ENCODE measurements around the gene KIAA1958.
"Not testable (repeated sequence)": the region's sequence is repeated elsewhere in the genome, so short reads cannot be mapped to it uniquely, and the experiment has no call there.

KIAA1958 gene

GRCh38 chr9:112505086-112505485, 18.5 kb downstream of the KIAA1958 start:
- H3K36me3 ChIP-seq = no peaks in the 10 kb centered on the region
- H3K4me3 ChIP-seq = no peak overlapping the region
- intact Hi-C loops (cut with DNase I; ENCODE audit: low total_unique reads) = no loop called here
- no peak for DNase-seq
- TF ChIP-seq CTCF (IDR thresholded peaks at IDR 0.05) = no peak
- H3K4me1 ChIP-seq = peaks cover 0 to 12% (median 5%) of the 10 kb centered on the region in 4 donors
- no peaks in the 10 kb centered on the region for H3K9me3 ChIP-seq
- H3K27me3 ChIP-seq = no peaks in the 10 kb centered on the region
- no peak overlapping the region for H3K27ac ChIP-seq

GRCh38 chr9:112505607-112506006, 19.0 kb downstream of the KIAA1958 start:
- H3K36me3 ChIP-seq = no peaks in the 10 kb centered on the region
- no peaks in the 10 kb centered on the region for H3K9me3 ChIP-seq
- H3K4me3 ChIP-seq = no peak overlapping the region
- peaks cover 0 to 16% (median 4%) of the 10 kb centered on the region in 4 donors for H3K4me1 ChIP-seq
- no peak for DNase-seq
- no peaks in the 10 kb centered on the region for H3K27me3 ChIP-seq
- intact Hi-C loops (cut with DNase I; ENCODE audit: low total_unique reads) = no loop called here
- TF ChIP-seq CTCF (IDR thresholded peaks at IDR 0.05) = no peak
- H3K27ac ChIP-seq = no peak overlapping the region

GRCh38 chr9:112506571-112506970, 19.9 kb downstream of the KIAA1958 start:
- Histone ChIP-seq H3K4me1 (peaks cover 0 to 20% (median 3%) of the 10 kb centered on the region in 4 donors), H3K4me3 (no peak overlapping the region), H3K27me3 (no peaks in the 10 kb centered on the region), H3K36me3 (no peaks in the 10 kb centered on the region), H3K9me3 (no peaks in the 10 kb centered on the region), H3K27ac (no peak overlapping the region)
- intact Hi-C loops (cut with DNase I; ENCODE audit: low total_unique reads) = no loop called here
- DNase-seq = no peak
- TF ChIP-seq CTCF (IDR thresholded peaks at IDR 0.05) = no peak

GRCh38 chr9:112507001-112507680, 20.5 kb downstream of the KIAA1958 start:
- H3K27ac ChIP-seq = no peak overlapping the region
- no peaks in the 10 kb centered on the region for H3K9me3 ChIP-seq
- H3K4me3 ChIP-seq = no peak overlapping the region
- DNase-seq = no peak
- peaks cover 0 to 22% (median 3%) of the 10 kb centered on the region in 4 donors for H3K4me1 ChIP-seq
- no peak for TF ChIP-seq CTCF (IDR thresholded peaks at IDR 0.05)
- H3K36me3 ChIP-seq = no peaks in the 10 kb centered on the region
- intact Hi-C loops (cut with DNase I; ENCODE audit: low total_unique reads) = no loop called here
- no peaks in the 10 kb centered on the region for H3K27me3 ChIP-seq

DNA sequence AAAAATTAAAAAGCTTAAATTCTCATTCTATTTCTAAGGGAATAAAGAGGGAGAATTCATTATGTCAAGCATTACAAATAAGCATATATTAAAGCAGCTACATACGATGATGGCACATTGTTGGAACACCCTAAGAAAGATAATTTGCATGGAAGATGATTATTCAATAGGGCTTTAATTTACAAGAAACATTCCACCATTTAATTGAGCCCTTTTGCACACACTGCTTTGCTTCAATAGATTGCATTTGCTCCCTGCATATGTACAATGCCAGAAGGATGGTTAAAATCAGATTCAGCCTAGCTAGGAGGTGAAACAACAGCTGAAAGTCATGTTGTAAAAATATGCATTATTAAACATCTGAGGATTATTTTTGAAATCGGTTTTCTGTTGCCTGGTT, 21.8 kb downstream of the KIAA1958 start:
- intact Hi-C loops (cut with DNase I; ENCODE audit: low total_unique reads) = no loop called here
- no peak for TF ChIP-seq CTCF (IDR thresholded peaks at IDR 0.05)
- H3K9me3 ChIP-seq = no peaks in the 10 kb centered on the region

GRCh38 chr9:112512377-112512776, 25.8 kb downstream of the KIAA1958 start:
- H3K9me3 ChIP-seq; H3K27me3 ChIP-seq; H3K27ac ChIP-seq; H3K4me3 ChIP-seq; DNase-seq; intact Hi-C loops (cut with DNase I; ENCODE audit: low total_unique reads); H3K36me3 ChIP-seq: not testable (repeated sequence)
- peaks cover 0 to 11% (median 1%) of the 10 kb centered on the region in 4 donors for H3K4me1 ChIP-seq

More for the DNA sequence above, 21.8 kb downstream of the KIAA1958 start:
- Histone ChIP-seq H3K4me1 (peaks cover 0 to 13% (median 1%) of the 10 kb centered on the region in 4 donors), H3K36me3 (no peaks in the 10 kb centered on the region), H3K27me3 (no peaks in the 10 kb centered on the region), H3K4me3 (no peak overlapping the region), H3K27ac (no peak overlapping the region)
- DNase-seq = no peak

Data from tibial artery (tissue), 4 donors.